Keratinocyte (primary cell): ENCODE data around the gene LCN2. TPM values are rescaled to one million over a fixed set of nuclear protein-coding genes. Genes with fewer than 3 reads are reported as not detected.

ENCODE experiments used
- DNase-seq: peaks from one replicate; pipeline ENCODE4 v3.0.0-alpha.2; 2011; ENCODE audit warnings: low read depth, missing footprints, low spot score
- FAIRE-seq: peaks from 2 replicates; lab custom pipeline; 2011; peaks lifted over from hg19 to GRCh38; lab: Jason Lieb, UNC
- H2AFZ ChIP-seq: 2 replicates; pipeline ENCODE4 v1.6.0; 2012; ENCODE audit warnings: low read length, control low read depth, inconsistent platforms; ENCODE audit not compliant: control insufficient read depth
- H3K27ac ChIP-seq: 2 replicates; pipeline ENCODE4 v1.5.1; 2011; ENCODE audit warnings: low read length; ENCODE audit not compliant: control insufficient read depth, insufficient read depth
- H3K27me3 ChIP-seq: 3 replicates; pipeline ENCODE4 v1.6.0; 2011; ENCODE audit warnings: low read length; ENCODE audit not compliant: control insufficient read depth, insufficient read depth; ENCODE audit errors: extremely low read depth
- H3K36me3 ChIP-seq, 2 experiments: 2 replicates in 1 of 2; 3 replicates in 1 of 2; pipeline ENCODE4 v1.5.1; 2011; ENCODE audit warnings: low read length in 2 of 2, mild to moderate bottlenecking in 1 of 2; ENCODE audit not compliant: control insufficient read depth in 2 of 2, insufficient read depth in 2 of 2; ENCODE audit errors: extremely low read depth in 1 of 2
- H3K4me1 ChIP-seq: 3 replicates; pipeline ENCODE4 v1.5.1; 2011; ENCODE audit warnings: low read length; ENCODE audit not compliant: control insufficient read depth, insufficient read depth; ENCODE audit errors: extremely low read depth
- H3K4me2 ChIP-seq: 3 replicates; pipeline ENCODE4 v1.6.0; 2011; ENCODE audit warnings: low read depth, low read length; ENCODE audit not compliant: control insufficient read depth, insufficient read depth; ENCODE audit errors: extremely low read depth
- H3K4me3 ChIP-seq, 3 experiments: fragments of 200-600 bp in 1 of 3; sonication (generic) in 1 of 3; 2 replicates in 2 of 3; 3 replicates in 1 of 3; pipeline ENCODE4 v1.5.1; 2011 to 2016; ENCODE audit warnings: low read length in 3 of 3, mild to moderate bottlenecking in 3 of 3, control low read depth in 2 of 3, inconsistent platforms in 1 of 3, low read depth in 1 of 3, mixed read lengths in 1 of 3, mixed run types in 1 of 3, moderate library complexity in 1 of 3; ENCODE audit not compliant: control insufficient read depth in 2 of 3, insufficient read depth in 2 of 3; ENCODE audit errors: extremely low read depth in 1 of 3
- H3K79me2 ChIP-seq: 2 replicates; pipeline ENCODE4 v1.6.0; 2012; ENCODE audit warnings: low read length; ENCODE audit not compliant: control insufficient read depth, insufficient read depth
- H3K9ac ChIP-seq: 3 replicates; pipeline ENCODE4 v1.6.0; 2011; ENCODE audit warnings: low read length; ENCODE audit not compliant: control insufficient read depth, insufficient read depth; ENCODE audit errors: extremely low read depth
- H3K9me1 ChIP-seq: 3 replicates; pipeline ENCODE4 v1.6.0; 2011; ENCODE audit warnings: low read length; ENCODE audit not compliant: control insufficient read depth, insufficient read depth; ENCODE audit errors: extremely low read depth
- H3K9me3 ChIP-seq: 2 replicates; pipeline ENCODE4 v1.5.1; 2012; ENCODE audit warnings: low read depth, low read length; ENCODE audit not compliant: control insufficient read depth
- H4K20me1 ChIP-seq: 3 replicates; pipeline ENCODE4 v1.6.0; 2011; ENCODE audit warnings: low read length; ENCODE audit not compliant: control insufficient read depth, insufficient read depth; ENCODE audit errors: extremely low read depth
- EZH2 ChIP-seq: IDR thresholded peaks from one replicate; pipeline ENCODE4 v1.6.1; 2012; ENCODE audit warnings: inconsistent platforms, mild to moderate bottlenecking, low read length, moderate library complexity
- dilution Hi-C: fragments of 300-500 bp; cut with MboI; formaldehyde crosslinking; loops from one replicate; pipeline ENCODE4 v1.7.0; 2020; ENCODE audit warnings: low sequenced_read_pairs; ENCODE audit not compliant: extremely low pct_ligation_motif_present
- polyA plus RNA-seq, 5 experiments: library from polyadenylated mRNA; depleted of rRNA in 3 of 5; stranded (reverse) in 3 of 5; stranded (forward) in 1 of 5; unstranded in 1 of 5; fragments of >200 nt; gene quantifications; 1 replicate in 1 of 5; 2 replicates in 3 of 5; 3 replicates in 1 of 5; pipeline versions ENCODE4 v1.2.1 to v1.2.3, GENCODE V29; 2011 to 2012; ENCODE audit warnings: missing spikeins in 2 of 5, low read depth in 1 of 5, low replicate concordance in 1 of 5
- TF ChIP-seq, protein P1 (sequence below), 3 experiments: IDR thresholded peaks in 1 of 3; conservative IDR thresholded peaks in 1 of 3; optimal IDR thresholded peaks in 1 of 3; 2 replicates in 2 of 3; 3 replicates in 1 of 3; pipeline versions ENCODE3 to v1.5.1; 2011; ENCODE audit warnings: low read length in 3 of 3, mild to moderate bottlenecking in 3 of 3, moderate library complexity in 2 of 3, control low read depth in 1 of 3, inconsistent platforms in 1 of 3; ENCODE audit not compliant: insufficient read depth in 2 of 3; ENCODE audit errors: extremely low read depth in 1 of 3

The LCN2 gene
- polyA plus RNA-seq, 1 donor (not counting 4 experiments of a cell fraction or from before 2014, with no cell fraction given), result 28.9 TPM

DNA sequence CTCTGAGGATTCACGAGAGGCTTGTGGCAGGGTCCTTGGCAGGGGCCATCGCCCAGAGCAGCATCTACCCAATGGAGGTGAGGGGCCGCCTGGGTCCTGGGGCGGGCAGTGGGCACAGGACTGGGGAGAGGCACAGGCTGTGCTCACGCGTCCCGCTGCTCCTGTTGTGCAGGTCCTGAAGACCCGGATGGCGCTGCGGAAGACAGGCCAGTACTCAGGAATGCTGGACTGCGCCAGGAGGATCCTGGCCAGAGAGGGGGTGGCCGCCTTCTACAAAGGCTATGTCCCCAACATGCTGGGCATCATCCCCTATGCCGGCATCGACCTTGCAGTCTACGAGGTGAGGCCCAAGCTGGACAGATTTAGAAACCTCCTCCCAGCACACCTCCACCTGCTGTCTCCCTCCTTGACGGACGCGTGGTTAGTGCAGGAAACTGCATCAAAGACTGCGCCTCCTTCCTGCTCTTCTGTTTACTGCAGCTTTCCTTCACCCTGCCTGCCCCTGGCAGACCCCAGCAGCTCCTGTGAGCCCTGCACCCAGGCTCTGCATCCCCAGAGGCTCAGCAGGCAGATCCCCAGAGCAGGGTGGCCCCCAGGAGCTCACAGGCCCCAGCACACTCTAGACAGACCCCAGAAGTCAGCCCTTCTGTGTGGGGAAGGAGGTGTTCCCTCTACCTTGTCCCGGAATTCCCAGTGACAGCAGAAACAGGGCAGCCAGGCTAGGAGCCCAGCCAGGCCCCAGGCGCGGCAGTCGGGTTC is 42.9 kb upstream of the LCN2 start:
- no peak overlapping the region for H3K4me2 ChIP-seq
- DNase-seq (no peak), FAIRE-seq (no peak)
- no peaks in the 10 kb centered on the region for H3K79me2 ChIP-seq
- no peak overlapping the region for H3K9ac ChIP-seq
- no peaks in the 10 kb centered on the region for H3K27me3 ChIP-seq
- no peaks in the 10 kb centered on the region for H4K20me1 ChIP-seq
- peaks cover 41 to 50% of the 10 kb centered on the region in 2 experiments for H3K36me3 ChIP-seq
- no peaks in the 10 kb centered on the region for H3K9me1 ChIP-seq
- H3K27ac ChIP-seq, result no peak overlapping the region
- TF ChIP-seq, protein P1, sequence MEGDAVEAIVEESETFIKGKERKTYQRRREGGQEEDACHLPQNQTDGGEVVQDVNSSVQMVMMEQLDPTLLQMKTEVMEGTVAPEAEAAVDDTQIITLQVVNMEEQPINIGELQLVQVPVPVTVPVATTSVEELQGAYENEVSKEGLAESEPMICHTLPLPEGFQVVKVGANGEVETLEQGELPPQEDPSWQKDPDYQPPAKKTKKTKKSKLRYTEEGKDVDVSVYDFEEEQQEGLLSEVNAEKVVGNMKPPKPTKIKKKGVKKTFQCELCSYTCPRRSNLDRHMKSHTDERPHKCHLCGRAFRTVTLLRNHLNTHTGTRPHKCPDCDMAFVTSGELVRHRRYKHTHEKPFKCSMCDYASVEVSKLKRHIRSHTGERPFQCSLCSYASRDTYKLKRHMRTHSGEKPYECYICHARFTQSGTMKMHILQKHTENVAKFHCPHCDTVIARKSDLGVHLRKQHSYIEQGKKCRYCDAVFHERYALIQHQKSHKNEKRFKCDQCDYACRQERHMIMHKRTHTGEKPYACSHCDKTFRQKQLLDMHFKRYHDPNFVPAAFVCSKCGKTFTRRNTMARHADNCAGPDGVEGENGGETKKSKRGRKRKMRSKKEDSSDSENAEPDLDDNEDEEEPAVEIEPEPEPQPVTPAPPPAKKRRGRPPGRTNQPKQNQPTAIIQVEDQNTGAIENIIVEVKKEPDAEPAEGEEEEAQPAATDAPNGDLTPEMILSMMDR (optimal IDR thresholded peaks at IDR 0.05 in 1 of 3, IDR thresholded peaks at IDR 0.05 in 1 of 3, conservative IDR thresholded peaks at IDR 0.05 in 1 of 3; ENCODE audit: extremely low read depth in 1 of 3, insufficient read depth in 2 of 3, low read length in 3 of 3), result no peak
- no peak for TF ChIP-seq EZH2
- no peaks in the 10 kb centered on the region for H3K4me1 ChIP-seq
- H3K4me3 ChIP-seq, result no peak overlapping the region
- no peak overlapping the region for H2AFZ ChIP-seq
- dilution Hi-C loops, result no loop called here
- H3K9me3 ChIP-seq, result no peaks in the 10 kb centered on the region

DNA sequence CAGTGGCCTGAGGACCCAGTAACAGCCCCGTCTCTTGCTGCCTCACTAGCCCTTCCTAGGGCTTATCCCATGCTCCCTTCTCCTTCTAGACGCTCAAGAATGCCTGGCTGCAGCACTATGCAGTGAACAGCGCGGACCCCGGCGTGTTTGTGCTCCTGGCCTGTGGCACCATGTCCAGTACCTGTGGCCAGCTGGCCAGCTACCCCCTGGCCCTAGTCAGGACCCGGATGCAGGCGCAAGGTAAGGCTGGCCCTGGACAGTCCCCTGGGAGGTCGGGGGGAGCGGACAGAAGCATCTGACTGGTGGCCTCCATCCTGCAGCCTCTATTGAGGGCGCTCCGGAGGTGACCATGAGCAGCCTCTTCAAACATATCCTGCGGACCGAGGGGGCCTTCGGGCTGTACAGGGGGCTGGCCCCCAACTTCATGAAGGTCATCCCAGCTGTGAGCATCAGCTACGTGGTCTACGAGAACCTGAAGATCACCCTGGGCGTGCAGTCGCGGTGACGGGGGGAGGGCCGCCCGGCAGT is 42.2 kb upstream of the LCN2 start:
- Histone ChIP-seq H4K20me1 (no peaks in the 10 kb centered on the region), H3K27me3 (no peaks in the 10 kb centered on the region), H3K4me3 (no peak overlapping the region), H2AFZ (no peak overlapping the region), H3K36me3 (peaks cover 38 to 46% of the 10 kb centered on the region in 2 experiments), H3K9me3 (no peaks in the 10 kb centered on the region), H3K27ac (no peak overlapping the region), H3K9me1 (no peaks in the 10 kb centered on the region), H3K4me2 (no peak overlapping the region), H3K79me2 (no peaks in the 10 kb centered on the region), H3K4me1 (no peaks in the 10 kb centered on the region), H3K9ac (no peak overlapping the region)
- DNase-seq (no peak), FAIRE-seq (no peak)
- dilution Hi-C loops, result no loop called here
- no peak for TF ChIP-seq EZH2
- TF ChIP-seq, protein P1 (optimal IDR thresholded peaks at IDR 0.05 in 1 of 3, IDR thresholded peaks at IDR 0.05 in 1 of 3, conservative IDR thresholded peaks at IDR 0.05 in 1 of 3; ENCODE audit: extremely low read depth in 1 of 3, insufficient read depth in 2 of 3, low read length in 3 of 3), result no peak
